Measurements from ENCODE around the gene SACS. TPM values are rescaled to one million over a fixed set of nuclear protein-coding genes. Genes with fewer than 3 reads are reported as not detected.

The SACS gene
- total RNA-seq, 1 experiment from 2014 or later = 53.0 TPM

GRCh38 chr13:23443110-23443509 lies 9.6 kb upstream of the SACS start:
- H3K18ac ChIP-seq (ENCODE audit: insufficient read length, low read depth, low read length) = no peak overlapping the region
- no peaks in the 10 kb centered on the region for H3K27me3 ChIP-seq (ENCODE audit: insufficient read depth, low read length)
- H3K9ac ChIP-seq (ENCODE audit: extremely low read depth, insufficient read length, low read length) = no peak overlapping the region
- no peaks in the 10 kb centered on the region; the same call in 1 of the 2 replicates for H3K4me1 ChIP-seq (ENCODE audit: insufficient read depth, low read length)
- H4K5ac ChIP-seq (ENCODE audit: insufficient read length, low read depth, low read length) = no peak overlapping the region
- H3K4me1 Mint-ChIP-seq = peaks cover 20 to 27% of the 10 kb centered on the region in 2 experiments
- H3K4me3 Mint-ChIP-seq = no peak overlapping the region
- H3K4ac ChIP-seq (ENCODE audit: low read depth, low read length) = no peak overlapping the region
- H3K27ac ChIP-seq (ENCODE audit: insufficient read length, low read depth, low read length) = no peak overlapping the region
- H4K91ac ChIP-seq (ENCODE audit: insufficient read length, low read depth, low read length) = no peak overlapping the region
- peaks cover 3% of the 10 kb centered on the region in 2 experiments; a peak in 4 of 5 replicates for H3K9me3 Mint-ChIP-seq
- H4K20me1 ChIP-seq (ENCODE audit: control insufficient read depth, insufficient read depth, insufficient read length) = no peaks in the 10 kb centered on the region
- no peaks in the 10 kb centered on the region for H3K9me3 ChIP-seq (ENCODE audit: control insufficient read depth, low read depth, low read length)
- no peaks in the 10 kb centered on the region for H3K27me3 Mint-ChIP-seq (ENCODE audit: low read depth)
- H3K56ac ChIP-seq (ENCODE audit: insufficient read length, low read depth, low read length) = no peak overlapping the region
- H4K8ac ChIP-seq (replicated peaks; ENCODE audit: insufficient read length, low read depth, low read length) = no peak overlapping the region
- H3K27ac Mint-ChIP-seq = no peak overlapping the region
- H3K14ac ChIP-seq (ENCODE audit: insufficient read depth, low read length) = no peak overlapping the region
- no CpG with 5 or more reads among the region's 2 CpGs for whole genome bisulfite sequencing (ENCODE audit: extremely low coverage, insufficient read length, low lambda C conversion rate)
- no peaks in the 10 kb centered on the region for H3K79me1 ChIP-seq (ENCODE audit: insufficient read depth, low read depth, low read length, poor library complexity, severe bottlenecking)
- H3K4me2 ChIP-seq (ENCODE audit: insufficient read depth, insufficient read length, low read length) = no peak overlapping the region
- H3T11ph ChIP-seq (ENCODE audit: low read length) = no peak overlapping the region
- no peak for TF ChIP-seq CTCF (conservative IDR thresholded peaks at IDR 0.05)
- H2BK15ac ChIP-seq (ENCODE audit: low read depth, low read length) = no peak overlapping the region
- H2BK20ac ChIP-seq (ENCODE audit: low read depth, low read length, poor library complexity, severe bottlenecking) = no peak overlapping the region
- no peak overlapping the region for H2BK120ac ChIP-seq (ENCODE audit: low read depth, low read length, poor library complexity, severe bottlenecking)
- DNase-seq = no peak
- H2AK5ac ChIP-seq (ENCODE audit: insufficient read length, low read length) = no peak overlapping the region
- peaks cover 2 to 5% (median 5%) of the 10 kb centered on the region in 3 experiments; a peak in 4 of 7 replicates for H3K36me3 Mint-ChIP-seq (ENCODE audit: insufficient read depth in 1 of 3, low read depth in 3 of 3)
- no peaks in the 10 kb centered on the region for H3K23me2 ChIP-seq (ENCODE audit: insufficient read length, low read depth, low read length, poor library complexity, severe bottlenecking)
- H3K23ac ChIP-seq (ENCODE audit: insufficient read length, low read depth, low read length) = no peak overlapping the region
- no peak overlapping the region for H2BK12ac ChIP-seq (ENCODE audit: insufficient read length, low read depth, low read length)
- no peak overlapping the region for H2AFZ ChIP-seq (ENCODE audit: low read length)
- no peaks in the 10 kb centered on the region for H3K79me2 ChIP-seq (ENCODE audit: insufficient read depth, low read length)
- no peak overlapping the region for H2BK5ac ChIP-seq (ENCODE audit: insufficient read length, low read length)
